ENCODE measurements around the gene KRT4. TPM values are rescaled to one million over a fixed set of nuclear protein-coding genes. Genes with fewer than 3 reads are reported as not detected.

KRT4 gene
- total RNA-seq, 2 donors from 2014 or later: not detected

DNA sequence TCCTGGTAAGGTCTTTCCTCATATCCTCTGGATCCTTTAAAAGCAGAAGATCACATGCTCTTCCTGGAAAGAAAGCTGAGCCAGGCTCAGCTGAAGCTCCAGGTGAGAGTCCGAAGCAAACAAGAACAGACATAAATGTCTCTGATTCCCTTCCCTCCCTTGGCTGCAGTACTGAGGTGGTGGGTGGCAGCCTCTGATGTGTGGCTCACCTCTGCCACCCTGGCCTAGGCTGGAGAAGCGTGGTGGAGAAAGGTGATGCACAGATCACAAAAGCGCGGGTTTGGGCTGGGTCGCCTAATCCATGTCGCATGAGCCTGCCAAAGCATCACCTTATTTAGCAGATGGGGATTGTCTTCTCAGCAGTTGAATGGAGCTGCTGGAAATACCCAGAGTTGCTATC lies 34.0 kb downstream of the KRT4 start:
- Histone ChIP-seq H3K27me3 (ENCODE audit: control insufficient read depth, insufficient read depth, low read length, poor library complexity, severe bottlenecking) (peaks cover 55% of the 10 kb centered on the region), H3K4me3 (ENCODE audit: low read length) (no peak overlapping the region), H3K9me3 (ENCODE audit: control insufficient read depth, low read length) (no peaks in the 10 kb centered on the region), H3K9ac (ENCODE audit: extremely low read depth, low read length, poor library complexity, severe bottlenecking) (no peak overlapping the region), H3K27ac (ENCODE audit: low read depth, low read length) (no peak overlapping the region), H3K36me3 (ENCODE audit: control insufficient read depth, insufficient read depth, low read length) (no peaks in the 10 kb centered on the region), H3K4me1 (ENCODE audit: control insufficient read depth, insufficient read depth, low read length) (no peaks in the 10 kb centered on the region)
- WGBS, 2 experiments (ENCODE audit: insufficient coverage in 1 of 2, insufficient read length in 1 of 2): 90 to 96% methylated on average over 5 to 6 of the region's 6 CpGs
- no peak overlapping the region for H3K27ac Mint-ChIP-seq
- no peaks in the 10 kb centered on the region for H3K4me1 Mint-ChIP-seq
- TF ChIP-seq, protein P1, sequence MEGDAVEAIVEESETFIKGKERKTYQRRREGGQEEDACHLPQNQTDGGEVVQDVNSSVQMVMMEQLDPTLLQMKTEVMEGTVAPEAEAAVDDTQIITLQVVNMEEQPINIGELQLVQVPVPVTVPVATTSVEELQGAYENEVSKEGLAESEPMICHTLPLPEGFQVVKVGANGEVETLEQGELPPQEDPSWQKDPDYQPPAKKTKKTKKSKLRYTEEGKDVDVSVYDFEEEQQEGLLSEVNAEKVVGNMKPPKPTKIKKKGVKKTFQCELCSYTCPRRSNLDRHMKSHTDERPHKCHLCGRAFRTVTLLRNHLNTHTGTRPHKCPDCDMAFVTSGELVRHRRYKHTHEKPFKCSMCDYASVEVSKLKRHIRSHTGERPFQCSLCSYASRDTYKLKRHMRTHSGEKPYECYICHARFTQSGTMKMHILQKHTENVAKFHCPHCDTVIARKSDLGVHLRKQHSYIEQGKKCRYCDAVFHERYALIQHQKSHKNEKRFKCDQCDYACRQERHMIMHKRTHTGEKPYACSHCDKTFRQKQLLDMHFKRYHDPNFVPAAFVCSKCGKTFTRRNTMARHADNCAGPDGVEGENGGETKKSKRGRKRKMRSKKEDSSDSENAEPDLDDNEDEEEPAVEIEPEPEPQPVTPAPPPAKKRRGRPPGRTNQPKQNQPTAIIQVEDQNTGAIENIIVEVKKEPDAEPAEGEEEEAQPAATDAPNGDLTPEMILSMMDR (conservative IDR thresholded peaks at IDR 0.05): no peak
- no peak for DNase-seq
- H3K36me3 Mint-ChIP-seq (ENCODE audit: low read depth): no peaks in the 10 kb centered on the region
- no peaks in the 10 kb centered on the region for H3K9me3 Mint-ChIP-seq
- no peak overlapping the region for H3K4me3 Mint-ChIP-seq
- H3K27me3 Mint-ChIP-seq (ENCODE audit: insufficient read depth): peaks cover 14% of the 10 kb centered on the region

DNA sequence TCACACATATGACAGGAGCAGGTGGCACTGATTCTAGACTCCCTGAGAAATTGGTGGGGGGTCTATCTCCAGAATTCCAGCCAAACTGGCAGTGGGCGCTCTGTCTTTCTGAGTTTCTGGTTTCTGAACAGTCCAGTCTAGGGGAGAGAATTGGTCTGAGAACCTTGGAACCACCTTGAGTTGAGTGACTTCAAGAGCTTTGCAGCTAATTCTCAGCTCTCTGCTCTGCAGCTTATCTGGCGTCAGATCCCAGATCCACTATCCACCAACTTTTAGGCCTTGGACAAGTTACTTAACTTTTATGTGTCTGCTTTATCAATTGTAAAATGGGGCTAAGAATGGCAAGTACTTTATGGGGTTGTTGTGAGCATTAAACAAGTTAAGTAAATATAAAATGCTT lies 35.1 kb downstream of the KRT4 start:
- no peaks in the 10 kb centered on the region for H3K9me3 Mint-ChIP-seq
- Histone ChIP-seq H3K9me3 (ENCODE audit: control insufficient read depth, low read length) (no peaks in the 10 kb centered on the region), H3K4me1 (ENCODE audit: control insufficient read depth, insufficient read depth, low read length) (no peaks in the 10 kb centered on the region), H3K27ac (ENCODE audit: low read depth, low read length) (no peak overlapping the region), H3K36me3 (ENCODE audit: control insufficient read depth, insufficient read depth, low read length) (no peaks in the 10 kb centered on the region), H3K9ac (ENCODE audit: extremely low read depth, low read length, poor library complexity, severe bottlenecking) (no peak overlapping the region), H3K4me3 (ENCODE audit: low read length) (no peak overlapping the region), H3K27me3 (ENCODE audit: control insufficient read depth, insufficient read depth, low read length, poor library complexity, severe bottlenecking) (peaks cover 65% of the 10 kb centered on the region)
- TF ChIP-seq, protein P1 (conservative IDR thresholded peaks at IDR 0.05): no peak
- H3K36me3 Mint-ChIP-seq (ENCODE audit: low read depth): no peaks in the 10 kb centered on the region
- H3K4me1 Mint-ChIP-seq: no peaks in the 10 kb centered on the region
- H3K27ac Mint-ChIP-seq: no peak overlapping the region
- no peak overlapping the region for H3K4me3 Mint-ChIP-seq
- no peak for DNase-seq
- H3K27me3 Mint-ChIP-seq (ENCODE audit: insufficient read depth): peaks cover 14% of the 10 kb centered on the region
- 94% methylated on average over 2 of the region's 2 CpGs; no CpG with 5 or more reads in 1 of the 2 experiments for WGBS, 2 experiments (ENCODE audit: insufficient coverage in 1 of 2, insufficient read length in 1 of 2)

DNA sequence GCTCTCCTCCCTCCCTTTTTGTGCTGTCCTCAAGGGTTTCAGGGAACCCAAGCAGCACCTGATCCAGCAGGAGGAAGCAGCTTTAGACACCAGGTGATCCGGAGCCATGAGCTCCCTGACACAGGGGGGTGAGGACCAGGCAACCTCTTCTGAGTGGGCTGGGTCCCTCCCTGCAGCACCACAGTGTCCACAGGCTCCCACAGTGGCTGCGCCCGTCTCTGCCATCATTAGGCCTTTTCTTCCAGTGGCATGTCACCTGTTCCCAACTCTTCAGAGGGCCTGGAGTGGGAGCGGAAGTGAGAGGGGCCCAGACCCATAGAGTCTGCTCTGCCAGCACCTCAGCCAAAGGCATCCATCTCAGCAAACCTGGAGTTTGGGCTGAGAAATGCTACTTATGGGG lies 36.4 kb downstream of the KRT4 start:
- H3K27me3 ChIP-seq (ENCODE audit: control insufficient read depth, insufficient read depth, low read length, poor library complexity, severe bottlenecking): peaks cover 66% of the 10 kb centered on the region
- H3K36me3 ChIP-seq (ENCODE audit: control insufficient read depth, insufficient read depth, low read length): no peaks in the 10 kb centered on the region
- no peaks in the 10 kb centered on the region for H3K4me1 Mint-ChIP-seq
- no peaks in the 10 kb centered on the region for H3K4me1 ChIP-seq (ENCODE audit: control insufficient read depth, insufficient read depth, low read length)
- H3K4me3 Mint-ChIP-seq: no peak overlapping the region
- no peak overlapping the region for H3K27ac Mint-ChIP-seq
- TF ChIP-seq, protein P1 (conservative IDR thresholded peaks at IDR 0.05): no peak
- H3K36me3 Mint-ChIP-seq (ENCODE audit: low read depth): no peaks in the 10 kb centered on the region
- H3K27me3 Mint-ChIP-seq (ENCODE audit: insufficient read depth): peaks cover 17% of the 10 kb centered on the region
- H3K9me3 ChIP-seq (ENCODE audit: control insufficient read depth, low read length): no peaks in the 10 kb centered on the region
- no peak for DNase-seq
- H3K27ac ChIP-seq (ENCODE audit: low read depth, low read length): no peak overlapping the region
- no peaks in the 10 kb centered on the region for H3K9me3 Mint-ChIP-seq
- WGBS, 2 experiments (ENCODE audit: insufficient coverage in 1 of 2, insufficient read length in 1 of 2): 87 to 100% methylated on average over 1 to 4 of the region's 4 CpGs
- H3K4me3 ChIP-seq (ENCODE audit: low read length): no peak overlapping the region
- no peak overlapping the region for H3K9ac ChIP-seq (ENCODE audit: extremely low read depth, low read length, poor library complexity, severe bottlenecking)
